HG03159 (cell line): ENCODE results near the gene CHMP6.

Experiments
- ATAC-seq: cut with Tn5 transposase; IDR thresholded peaks from one replicate; pipeline ENCODE4 v1.9.1; 2021; ENCODE audit warnings: mild to moderate bottlenecking, moderate library complexity; ENCODE audit not compliant: unreplicated experiment

Gene CHMP6

GRCh38 chr17:80991645-80992076 is at the start of gene CHMP6:
TSS of gene CHMP6 (plus strand) at chr17:80991841. CDS start at chr17:80991919, 78 bp downstream.
- peak; percentile 56 for ATAC-seq

GRCh38 chr17:80942423-80943345 is 49.0 kb upstream of the CHMP6 start:
- ATAC-seq: no peak

- no peak for ATAC-seq
These were observed 48.1 kb upstream of the CHMP6 start for GRCh38 chr17:80943346-80944145.

DNA sequence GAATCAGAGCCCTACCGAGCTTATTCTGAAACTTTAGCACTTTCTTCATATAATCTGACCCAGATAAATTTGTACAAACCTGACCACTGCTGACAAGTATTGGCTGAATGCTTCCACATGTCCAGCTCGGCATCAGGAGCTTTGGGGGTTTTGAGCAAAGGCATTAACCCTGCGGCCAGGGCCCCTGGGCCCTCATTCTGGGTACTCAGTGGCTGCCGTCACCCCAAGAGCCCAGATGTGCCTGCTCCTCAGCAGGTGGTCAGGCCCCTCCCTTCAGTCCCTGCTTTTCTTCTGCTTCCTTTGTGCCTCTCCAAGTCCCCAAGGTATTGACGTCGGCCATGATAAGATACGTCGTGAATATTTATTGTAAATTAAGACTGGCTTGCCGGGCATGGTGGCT is 47.3 kb upstream of the CHMP6 start:
- no peak for ATAC-seq

DNA sequence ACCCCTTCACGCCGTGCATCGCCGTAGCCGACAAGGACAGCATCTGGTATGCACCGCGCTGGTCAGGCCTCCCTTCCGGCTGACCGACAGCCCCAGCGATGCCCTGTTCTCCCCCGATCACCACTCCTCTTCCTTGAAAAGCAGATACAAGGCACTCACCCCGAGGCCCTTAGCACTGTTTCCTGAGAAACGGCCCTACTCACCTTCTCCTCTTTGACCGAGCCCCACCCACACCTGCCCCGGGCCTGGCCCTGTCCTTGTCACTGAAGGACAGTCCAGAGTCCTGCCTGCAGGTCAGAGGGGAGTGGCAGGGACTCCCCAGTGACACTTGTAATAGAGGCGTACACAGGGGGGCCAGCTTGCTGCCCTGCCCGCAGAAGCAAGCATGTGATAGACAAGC is 45.9 kb upstream of the CHMP6 start:
- no peak for ATAC-seq

GRCh38 chr17:80946449-80946848 is 45.2 kb upstream of the CHMP6 start:
- no peak for ATAC-seq

DNA sequence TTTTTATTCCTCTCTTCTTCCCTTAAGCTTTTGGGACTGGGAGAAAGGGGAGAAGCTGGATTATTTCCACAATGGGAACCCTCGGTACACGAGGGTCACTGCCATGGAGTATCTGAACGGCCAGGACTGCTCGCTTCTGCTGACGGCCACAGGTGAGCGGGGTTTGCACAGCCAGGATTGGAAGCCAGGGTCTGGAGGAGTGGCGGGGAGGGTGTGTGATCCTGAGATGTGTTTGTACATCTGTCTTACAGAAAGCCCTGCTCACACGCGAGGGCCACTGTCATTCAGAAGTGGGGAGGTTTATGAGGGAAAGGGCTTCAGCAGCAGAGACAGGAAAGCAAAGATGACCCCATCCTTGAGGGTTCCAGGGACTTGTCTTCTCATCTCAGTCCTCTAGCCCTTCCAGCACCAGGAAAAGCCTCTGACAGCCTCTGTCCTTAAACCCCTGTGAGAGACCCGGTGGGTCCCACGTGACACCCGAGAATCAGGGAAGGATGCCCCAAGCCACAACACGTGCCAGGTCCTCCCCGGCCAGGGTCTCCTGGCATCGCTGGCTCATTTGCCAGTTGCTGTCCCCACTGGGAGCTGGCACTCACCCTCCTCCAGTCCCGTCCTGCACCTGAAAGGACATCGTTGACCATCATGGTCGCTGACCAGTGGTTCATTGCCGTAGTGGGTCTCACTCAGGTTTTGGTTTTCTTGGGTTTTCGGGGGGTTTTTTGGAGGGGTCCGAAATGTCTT is 44.3 kb upstream of the CHMP6 start:
- no peak for ATAC-seq

DNA sequence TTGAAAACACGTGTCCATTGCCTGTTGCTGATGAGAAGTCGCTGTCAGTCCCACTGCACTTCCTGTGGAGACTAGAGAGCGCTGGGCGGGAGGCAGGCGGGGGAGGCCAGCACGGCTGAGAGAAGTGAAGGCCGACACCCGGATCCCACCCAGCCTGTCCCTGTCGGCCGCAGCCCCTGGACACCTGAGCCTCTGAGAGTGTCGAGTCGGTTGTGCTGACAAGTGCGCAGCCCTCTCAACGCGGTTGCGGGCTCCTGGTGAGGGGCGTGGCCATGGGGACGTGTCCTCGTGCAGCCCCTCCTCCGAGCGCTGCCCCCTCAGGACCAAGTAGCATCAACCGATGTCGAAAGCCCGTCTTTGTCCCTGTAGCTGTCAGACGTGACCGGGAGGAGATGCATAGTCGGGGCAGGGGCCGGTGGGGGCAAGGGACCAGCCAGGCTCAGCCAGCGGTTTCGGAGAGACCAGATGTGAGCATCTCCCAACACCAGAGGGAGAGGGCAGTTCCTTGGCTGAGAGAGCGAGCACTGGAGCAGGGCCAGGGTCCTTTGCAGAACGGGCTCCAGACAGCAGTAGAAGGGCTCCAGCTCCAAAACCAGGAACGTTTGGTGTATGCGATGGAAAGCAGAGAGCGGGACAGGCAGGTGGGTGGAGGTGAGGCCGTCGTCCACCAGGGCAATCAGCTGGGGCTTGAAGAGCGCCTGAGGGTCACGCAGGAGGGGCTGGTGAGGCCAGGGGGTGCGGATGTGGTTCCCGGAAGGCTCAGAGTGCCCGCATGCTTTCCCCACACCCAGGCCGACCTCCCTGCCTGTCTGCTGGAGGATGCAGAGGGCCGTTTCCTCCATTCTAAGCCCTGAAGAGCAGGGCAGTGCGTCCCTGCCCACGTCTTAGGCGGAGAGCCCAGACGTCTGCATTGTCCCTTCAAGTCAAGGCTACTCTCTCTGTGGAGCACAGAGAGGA is 43.3 kb upstream of the CHMP6 start:
- no peak for ATAC-seq

GRCh38 chr17:80948976-80949450 is 42.6 kb upstream of the CHMP6 start:
- ATAC-seq: no peak

GRCh38 chr17:80949451-80950421 is 41.9 kb upstream of the CHMP6 start:
- ATAC-seq: no peak

GRCh38 chr17:80950466-80951120 is 41.0 kb upstream of the CHMP6 start:
- ATAC-seq: no peak

DNA sequence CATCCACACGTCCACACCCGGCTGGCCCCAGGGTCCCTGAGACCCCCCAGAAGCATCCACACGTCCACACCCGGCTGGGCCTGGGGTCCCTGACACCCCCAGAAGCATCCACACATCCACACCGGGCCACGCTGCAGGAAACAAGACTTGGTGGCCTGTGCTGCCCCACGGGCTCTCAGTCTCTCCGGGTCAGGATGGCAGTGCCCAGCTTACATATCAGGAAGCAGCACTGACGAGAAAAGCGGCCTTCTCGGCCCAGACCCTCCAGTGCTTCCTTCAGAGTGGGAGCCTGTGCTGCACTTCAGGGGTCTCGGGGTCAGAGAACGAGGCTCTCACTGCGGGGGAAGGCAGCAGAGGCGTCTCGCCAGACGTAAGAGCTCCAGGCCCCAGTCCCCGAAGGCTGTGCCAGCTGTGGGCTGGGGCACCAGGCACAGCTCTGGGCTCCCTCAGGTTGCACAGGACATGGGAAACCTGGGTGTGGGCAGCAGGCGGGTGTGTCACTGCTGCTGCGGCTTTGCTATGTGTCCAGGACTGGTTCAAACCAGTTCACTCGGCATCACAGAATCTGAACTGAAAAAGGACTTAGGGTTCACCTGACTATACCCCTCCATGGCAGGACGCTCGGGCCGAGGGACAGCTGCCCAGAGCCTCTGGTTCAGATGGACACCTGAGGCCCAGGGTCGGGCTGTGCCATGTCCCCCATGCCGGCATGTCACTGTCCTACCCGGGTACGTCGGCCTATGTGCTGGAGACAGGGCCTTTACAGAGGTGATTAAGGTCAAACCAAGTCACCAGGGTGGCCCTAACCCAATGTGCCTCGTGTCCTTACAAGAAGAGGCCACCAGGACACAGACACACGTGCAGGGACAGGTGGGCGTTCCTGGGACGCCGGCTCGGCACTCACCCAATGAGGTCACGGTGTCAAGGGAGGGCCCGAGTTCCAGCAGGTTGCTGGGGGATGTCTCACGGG is 40.2 kb upstream of the CHMP6 start:
- no peak for ATAC-seq

- ATAC-seq: no peak
These were observed 39.4 kb upstream of the CHMP6 start for GRCh38 chr17:80952291-80952690.

DNA sequence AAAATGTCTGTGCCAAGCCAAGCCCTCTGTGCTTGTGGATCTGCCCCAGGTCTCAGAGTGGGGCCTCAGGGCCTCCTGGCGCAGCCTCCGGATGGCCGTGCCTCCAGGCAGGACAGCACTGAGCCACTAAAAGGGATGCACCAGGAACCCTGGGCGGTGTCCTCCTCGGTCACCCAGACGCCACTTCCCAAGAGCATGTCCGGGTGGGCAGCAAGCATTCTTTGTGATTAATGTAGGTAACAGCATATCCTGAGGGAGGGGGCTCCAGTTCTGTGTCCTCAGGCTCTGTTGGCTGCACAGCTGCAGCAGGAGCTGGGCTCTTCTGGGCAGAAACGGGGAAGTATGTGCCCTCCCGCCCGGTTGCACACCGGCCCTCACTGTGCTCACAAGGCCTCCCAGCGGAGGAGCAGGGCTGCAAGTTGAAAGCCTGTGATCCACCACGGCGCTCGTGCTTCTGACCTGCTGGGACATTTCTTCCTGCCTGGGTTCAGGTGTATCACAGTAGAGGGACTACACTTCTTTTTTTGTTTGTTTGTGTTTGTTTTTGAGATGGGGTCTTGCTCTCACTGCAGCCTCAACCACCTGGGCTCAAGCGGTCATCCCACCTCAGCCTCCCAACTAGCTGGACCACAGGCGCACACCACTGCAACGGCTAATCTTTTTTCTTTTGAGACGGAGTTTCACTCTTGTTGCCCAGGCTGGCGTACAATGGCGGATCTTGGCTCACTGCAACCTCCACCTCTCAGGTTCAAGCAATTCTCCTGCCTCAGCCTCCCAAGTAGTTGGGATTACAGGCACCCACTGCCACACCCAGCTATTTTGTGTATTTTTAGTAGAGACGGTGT is 37.9 kb upstream of the CHMP6 start:
- no peak for ATAC-seq

GRCh38 chr17:80955078-80955477 is 36.6 kb upstream of the CHMP6 start:
- ATAC-seq: no peak

GRCh38 chr17:80955671-80956280 is 35.9 kb upstream of the CHMP6 start:
- ATAC-seq: no peak
